Hematopoietic multipotent progenitor cell treated with erythropoietin and hydrocortisone succinate and interleukin-3 and kit ligand, for 6 days (in vitro differentiated cells): ENCODE data around the gene TCTN1.
"Not testable (repeated sequence)": the region's sequence is repeated elsewhere in the genome, so short reads cannot be mapped to it uniquely, and the experiment has no call there.

Experiments
- DNase-seq: peaks from one replicate; pipeline ENCODE4 v3.0.0-alpha.2; 2015

TCTN1 gene

DNA sequence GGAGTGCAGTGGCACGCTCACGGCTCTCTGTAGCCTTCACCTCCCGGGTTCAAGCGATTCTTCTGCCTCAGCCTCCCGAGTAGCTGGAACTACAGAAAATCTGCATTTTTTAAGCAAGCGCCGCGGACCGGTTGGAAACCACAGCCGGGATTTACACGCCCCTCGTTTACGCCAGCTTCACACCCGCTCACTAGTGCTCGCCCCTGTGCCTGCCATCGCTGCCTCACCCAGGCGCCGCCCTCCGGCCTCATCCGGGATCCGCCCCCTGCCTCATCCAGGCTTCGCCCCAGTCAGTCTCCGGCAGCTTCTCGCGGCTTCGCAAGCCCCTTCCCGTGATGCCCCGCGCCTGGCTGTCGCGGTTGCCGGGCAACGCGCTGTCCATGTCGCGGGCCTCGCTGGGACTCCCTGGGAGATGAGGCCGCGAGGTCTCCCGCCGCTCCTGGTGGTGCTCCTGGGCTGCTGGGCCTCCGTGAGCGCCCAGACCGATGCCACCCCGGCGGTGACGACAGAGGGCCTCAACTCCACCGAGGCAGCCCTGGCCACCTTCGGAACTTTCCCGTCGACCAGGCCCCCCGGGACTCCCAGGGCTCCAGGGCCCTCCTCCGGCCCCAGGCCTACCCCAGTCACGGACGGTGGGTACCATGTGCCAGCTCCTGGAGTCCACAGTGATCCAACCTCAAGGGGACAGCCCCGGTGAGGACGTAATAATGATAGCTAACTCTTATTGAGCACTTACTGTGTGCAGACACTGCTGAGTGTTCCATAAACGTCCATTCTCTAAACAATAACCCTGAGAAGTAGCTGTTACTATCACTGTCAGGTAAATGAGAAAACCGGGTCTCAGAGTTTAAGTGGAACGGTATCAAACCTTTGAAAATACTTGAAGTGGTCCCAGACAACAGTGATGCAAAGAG is at the start of gene TCTN1:
TSS of gene TCTN1 (plus strand) at position 359 of the 914 bp plus-strand sequence. CDS start at position 413, 54 bp downstream.
- DNase-seq = peak; percentile 97

DNA sequence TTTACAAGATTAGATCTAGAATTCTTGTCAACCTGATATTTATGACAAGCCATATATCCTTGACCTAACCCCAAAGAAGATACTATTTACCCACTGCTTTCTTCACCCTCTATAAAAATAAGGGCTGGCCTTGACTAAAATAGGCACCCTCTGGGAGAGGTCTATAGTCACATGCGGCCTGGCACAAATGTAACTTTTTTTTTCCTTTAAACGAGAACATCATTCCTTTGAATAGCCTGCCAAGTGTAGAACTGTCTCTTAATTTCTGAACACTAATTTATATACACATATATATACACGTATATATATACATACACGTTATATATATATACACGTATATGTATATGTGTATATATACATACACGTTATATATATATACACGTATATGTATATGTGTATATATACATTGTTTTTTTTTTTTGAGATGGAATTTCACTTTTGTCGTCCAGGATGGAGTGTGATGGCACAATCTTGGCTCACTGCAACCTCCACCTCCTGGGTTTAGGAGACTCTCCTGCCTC is 49.4 kb upstream of the TCTN1 start:
- no peak for DNase-seq

DNA sequence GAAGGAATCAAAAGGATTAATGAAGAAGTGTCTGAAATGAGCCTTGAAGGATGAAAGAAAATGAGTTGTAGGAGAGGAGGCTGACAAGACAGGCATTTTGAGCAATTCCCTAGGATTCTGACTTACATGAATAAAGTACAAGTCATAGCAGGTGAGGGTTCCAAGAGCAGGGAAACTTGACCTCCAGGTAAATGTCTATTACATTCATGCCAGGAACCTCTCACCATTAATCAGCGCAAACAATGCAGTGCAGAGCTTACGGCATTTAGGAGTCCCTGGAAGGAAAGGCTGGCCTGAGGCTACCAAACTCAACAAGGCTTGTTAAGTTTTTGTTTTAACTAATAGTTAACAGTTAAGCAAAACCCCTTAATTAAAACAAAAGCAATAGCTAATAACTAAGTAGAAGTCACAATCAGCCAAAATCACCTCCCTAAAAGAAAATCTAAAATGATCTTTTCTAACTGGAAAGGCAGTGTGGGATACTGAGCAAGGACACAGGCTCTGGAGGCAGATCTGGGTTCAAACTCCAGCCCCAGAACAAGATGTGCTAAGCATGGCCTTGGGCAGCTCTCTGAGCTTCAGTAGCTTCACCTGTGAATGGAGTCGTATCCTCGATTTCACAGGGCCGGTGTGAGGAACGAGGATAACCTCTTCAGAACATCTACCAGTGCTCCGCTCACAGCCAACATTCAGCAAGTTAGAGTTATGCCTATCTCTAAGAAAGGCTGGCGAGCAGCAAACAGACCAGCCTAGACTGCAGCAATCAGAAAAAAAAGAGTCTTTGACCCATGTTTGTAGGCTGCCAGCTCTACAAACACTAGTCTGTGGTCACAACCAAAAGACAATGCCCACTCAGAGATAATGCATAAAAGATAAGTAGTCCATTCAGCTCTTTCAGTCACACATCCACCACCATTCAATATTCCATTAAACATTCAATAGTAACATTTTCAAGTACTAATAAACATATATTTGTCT is 47.7 kb upstream of the TCTN1 start:
- peak; percentile 84 for DNase-seq

DNA sequence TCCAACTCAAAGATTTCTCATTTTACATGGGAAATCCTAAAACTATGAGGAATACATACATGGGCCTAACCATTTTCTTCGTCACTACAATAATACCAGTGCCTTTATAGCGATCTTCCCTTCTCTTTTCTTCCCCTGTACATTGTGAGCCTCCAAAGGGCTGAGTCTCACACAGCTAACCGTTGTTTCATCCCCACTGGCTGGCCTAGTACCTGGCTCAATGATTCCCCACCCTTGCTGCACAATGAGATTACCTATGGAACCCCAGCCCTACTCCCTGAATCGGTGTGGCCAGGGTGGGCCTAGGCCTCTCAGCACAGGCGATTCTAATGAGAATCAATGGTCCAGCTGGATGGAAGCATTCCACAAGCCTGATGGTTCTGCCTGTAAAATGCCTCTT is 46.9 kb upstream of the TCTN1 start:
- DNase-seq = no peak

DNA sequence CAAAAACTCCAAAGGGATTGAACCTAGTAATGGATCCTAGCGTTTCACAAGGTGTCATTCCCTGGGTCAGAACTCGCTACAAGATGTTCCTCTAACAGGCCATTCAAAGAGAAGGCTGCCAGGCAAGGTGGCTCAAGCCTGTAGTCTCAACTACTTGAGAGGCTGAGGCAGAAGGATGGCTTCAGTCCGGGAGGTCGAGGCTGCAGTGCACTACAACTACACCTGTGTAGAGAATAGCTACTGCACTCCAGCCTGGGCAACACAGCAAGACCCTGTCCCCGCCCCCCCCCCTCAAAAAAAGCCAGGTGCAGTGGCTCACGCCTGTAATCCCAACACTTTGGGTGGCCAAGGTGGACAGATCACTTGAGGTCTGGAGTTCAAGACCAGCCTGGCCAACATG is 45.2 kb upstream of the TCTN1 start:
- no peak for DNase-seq

DNA sequence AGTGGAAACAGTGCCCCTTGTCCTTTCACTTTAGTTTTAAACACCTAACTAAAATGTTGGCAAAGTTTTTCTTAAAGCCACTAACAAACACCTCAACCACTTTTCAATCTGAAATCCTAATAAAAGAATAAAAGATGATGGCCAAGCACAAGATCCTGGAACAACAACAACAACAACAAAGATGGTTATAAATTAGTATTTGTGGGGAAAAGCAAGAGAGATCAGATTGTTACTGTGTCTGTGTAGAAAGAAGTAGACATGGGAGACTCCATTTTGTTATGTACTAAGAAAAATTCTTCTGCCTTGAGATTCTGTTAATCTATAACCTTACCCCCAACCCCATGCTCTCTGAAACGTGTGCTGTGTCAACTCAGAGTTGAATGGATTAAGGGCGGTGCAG is 44.1 kb upstream of the TCTN1 start:
- not testable (repeated sequence) for DNase-seq

GRCh38 chr12:110570798-110571197 is 43.1 kb upstream of the TCTN1 start:
- DNase-seq = not testable (repeated sequence)

DNA sequence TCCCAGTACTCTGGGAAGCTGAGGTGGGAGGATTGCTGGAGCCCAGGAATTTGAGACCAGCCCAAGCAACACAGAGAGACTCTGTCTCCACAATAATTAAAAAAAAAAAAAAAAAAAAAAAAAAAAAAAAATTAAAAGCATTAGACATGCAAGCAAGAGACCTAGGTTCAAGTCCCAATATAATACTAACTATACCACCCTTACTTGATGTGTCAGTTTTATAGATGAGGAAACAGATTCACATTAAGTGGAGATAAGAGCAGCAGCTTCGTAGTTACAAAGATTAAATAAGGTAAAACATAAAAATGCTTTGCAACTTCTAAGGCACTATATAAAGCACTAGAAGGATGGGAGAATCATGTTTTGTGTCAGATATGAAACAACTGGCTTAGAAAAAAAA is 39.9 kb upstream of the TCTN1 start:
- DNase-seq = no peak

DNA sequence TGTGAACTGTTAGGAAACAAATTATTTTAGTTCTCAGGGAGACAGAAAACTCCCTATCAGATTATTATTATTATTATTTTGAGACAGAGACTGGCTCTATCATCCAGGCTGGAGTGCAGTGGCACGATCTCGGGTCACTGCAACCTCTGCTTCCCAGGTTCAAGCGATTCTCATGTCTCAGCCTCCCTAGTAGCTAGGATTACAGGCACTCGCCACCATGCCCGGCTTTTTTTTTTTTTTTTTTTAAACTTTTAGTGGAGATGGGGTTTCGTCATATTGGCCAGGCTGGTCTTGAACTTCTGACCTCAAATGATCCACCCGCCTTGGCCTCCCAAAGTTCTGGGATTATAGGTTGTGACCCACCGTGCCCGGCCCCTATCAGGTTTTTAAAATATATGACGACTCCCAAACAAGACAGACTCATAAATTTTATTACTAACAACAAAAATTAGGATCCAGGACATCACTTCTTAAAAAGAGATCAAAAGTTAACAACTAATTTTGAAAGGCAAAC is 39.2 kb upstream of the TCTN1 start:
- DNase-seq = not testable (repeated sequence)

GRCh38 chr12:110575326-110575725 is 38.6 kb upstream of the TCTN1 start:
- DNase-seq = no peak

DNA sequence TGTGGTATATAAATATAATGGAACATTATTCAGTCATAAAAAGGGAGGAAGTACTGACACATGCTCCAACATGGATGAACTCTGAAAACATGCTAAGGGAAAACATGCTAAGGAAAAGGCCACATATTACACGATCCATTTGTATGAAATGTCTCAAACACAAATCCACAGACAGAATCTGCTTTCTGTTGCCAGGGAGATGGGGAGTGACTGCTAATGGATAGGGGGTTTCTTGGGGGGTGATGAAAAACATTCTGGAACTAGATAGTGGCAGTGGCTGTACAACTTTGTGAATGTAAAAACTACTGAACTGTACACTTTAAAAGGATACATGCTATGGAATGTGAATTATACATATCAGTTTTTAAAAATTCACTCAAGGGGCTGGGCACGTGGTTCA is 37.4 kb upstream of the TCTN1 start:
- no peak for DNase-seq

DNA sequence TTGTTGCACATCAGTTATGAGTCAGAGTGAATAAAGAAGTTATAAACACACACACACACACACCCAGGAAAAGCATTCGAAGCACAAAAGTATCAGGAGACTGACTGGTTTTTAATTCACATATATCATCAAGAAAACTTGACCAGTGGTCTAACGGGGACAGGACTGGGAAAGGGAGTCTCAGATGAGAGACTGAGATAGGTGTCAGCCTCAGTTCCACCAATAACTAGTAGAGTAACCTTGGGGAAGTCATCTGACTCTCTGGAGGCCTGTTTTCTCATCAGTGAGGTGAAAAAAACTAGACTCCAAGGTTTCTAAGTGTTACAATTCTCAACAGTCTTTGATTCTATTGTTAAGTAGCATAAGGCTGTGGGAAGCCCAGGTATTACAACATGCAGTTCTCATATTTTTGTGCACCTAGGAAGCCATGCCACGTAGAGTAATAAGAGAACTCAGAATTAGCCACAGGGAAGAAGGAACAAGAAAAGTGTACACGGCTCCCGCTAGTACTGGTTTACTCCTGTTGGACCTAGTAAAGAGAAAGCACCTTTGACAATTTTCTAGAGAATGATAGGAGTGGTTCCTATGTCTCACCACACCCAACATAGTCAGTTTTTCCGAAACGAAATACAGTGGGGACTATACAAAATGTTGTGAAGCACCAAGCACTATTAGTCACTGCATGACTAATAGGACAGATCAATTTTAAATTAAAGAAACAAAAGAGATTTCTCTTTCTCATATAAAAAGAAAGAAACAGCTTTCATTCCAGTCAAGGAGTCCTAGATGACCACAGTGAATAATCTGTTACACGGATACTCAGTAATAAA is 35.9 kb upstream of the TCTN1 start:
- peak; percentile 65 for DNase-seq

- DNase-seq = no peak
Measured at GRCh38 chr12:110578694-110579534, 35.0 kb upstream of the TCTN1 start.

DNA sequence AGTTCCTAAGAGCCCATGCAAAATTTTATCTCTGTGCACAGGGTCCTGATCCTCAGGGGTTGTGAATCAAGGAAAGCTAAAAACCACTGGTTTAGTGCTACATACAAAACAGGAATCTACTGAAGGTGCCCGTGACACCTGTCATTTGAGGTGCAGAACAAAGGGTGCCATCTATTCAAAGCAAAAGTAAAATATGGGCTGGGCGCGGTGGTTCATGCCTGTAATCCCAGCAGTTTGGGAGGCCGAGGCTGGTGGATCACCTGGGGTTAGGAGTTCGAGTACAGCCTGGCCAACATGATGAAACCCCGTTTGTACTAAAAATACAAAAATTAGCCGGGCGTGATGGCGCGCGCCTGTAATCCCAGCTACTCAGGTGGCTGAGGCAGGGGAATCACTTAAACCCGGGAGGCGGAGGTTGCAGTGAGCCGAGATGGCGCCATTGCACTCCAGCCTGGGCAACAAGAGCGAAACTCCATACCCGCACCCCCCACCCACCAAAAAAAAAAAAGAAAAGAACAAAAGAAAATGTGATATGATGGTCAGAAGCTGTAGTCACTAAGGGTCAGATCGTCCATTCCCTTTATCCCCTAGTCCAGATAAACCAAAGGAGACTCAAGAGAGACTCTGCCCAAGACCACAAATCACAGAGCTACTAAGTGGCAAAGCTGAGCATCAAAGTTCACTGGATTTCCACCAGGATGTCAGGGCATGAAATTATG is 34.2 kb upstream of the TCTN1 start:
- no peak for DNase-seq

GRCh38 chr12:110581931-110582275 is 32.0 kb upstream of the TCTN1 start:
- DNase-seq = peak; percentile 34

DNA sequence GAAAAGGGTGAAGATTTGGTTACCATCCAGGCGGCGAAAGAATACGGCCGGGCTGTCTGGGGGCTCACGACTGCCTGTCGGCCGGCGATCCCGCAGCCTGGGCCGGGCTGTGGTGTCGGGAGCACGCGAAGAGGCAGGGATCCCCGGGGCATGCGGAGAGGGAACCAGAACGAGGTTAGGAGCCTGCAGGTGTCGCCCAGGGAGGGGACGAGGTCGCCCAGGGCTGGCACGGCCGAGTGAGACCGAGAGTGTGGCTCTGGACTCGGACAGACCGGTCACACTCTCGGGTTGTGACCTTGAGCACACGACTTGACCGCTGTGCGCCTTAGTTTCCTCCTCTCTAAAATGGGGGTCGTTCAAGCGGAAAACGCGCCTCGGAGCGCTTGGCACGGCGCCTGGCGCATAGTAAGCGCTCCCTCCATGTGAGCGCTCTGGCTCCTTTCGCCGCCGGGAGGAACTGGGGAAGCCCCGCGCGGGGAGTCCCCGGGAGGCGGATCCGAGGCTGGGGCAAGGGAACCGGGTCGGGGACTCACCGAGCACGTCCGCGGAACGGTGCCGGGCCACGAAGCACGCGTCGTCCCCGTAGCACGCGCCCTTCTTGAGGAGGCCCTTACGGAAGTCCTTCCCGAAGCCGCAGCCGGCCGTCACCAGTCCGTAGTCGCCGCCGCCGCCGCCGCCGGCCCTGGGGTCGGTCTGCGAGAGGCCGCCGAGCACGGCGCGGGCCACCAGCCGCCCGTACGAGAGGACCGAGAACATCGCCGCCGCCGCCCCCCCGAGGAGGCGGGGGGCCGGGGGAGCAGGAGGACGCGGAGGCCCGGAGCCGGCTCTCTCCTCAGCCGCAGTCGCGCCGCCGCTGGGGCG is 31.4 kb upstream of the TCTN1 start:
- peak; percentile 70 for DNase-seq

DNA sequence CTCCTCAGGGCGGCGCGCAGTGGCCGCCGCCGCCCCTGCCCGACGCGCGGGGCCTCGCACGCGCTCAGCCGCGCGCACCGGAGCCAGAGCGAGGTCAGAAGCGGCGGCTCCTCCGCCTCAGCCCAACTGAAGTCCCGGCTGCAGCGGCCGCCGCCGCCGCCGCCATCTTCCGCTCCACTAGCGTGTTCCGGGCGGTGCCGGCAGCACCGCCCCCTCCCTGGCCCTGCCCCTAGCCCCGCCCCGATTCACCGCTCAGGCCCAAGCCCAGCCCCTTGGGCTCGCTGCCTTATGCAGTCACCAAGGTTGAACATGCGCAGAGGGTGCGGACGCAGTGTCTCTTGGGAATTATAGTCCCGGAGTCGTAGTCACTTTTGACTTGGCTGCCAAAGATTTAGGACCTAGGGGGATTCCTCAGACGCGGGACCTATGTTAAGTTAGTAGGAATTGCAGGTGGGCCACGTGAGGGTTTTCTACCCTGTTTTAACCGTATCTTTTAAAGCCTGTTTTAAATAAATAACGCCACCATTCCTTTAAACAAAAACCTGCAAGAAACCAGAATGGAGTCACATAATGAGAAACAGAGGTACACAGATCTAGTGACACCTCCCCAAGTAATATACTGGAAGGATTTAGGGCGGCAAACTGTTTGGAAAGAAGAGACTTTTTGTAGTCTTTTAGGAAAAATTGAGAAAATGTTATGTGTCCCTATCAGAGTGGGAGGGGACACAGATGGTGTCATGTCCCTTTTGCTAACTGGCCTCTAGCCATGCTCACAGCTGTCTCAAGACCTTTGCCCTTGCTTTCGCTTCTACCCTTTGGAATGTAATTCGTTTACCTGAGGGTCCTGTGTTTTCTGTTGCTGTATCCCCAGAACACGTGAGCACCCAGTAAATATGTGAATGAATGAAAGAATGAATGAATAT is 30.5 kb upstream of the TCTN1 start, which contains the start of gene PPTC7:
TSS of gene PPTC7 (minus strand) at position 182 of the 923 bp plus-strand sequence. CDS start 287 bp downstream, outside the sequence.
- peak; percentile 99 for DNase-seq

DNA sequence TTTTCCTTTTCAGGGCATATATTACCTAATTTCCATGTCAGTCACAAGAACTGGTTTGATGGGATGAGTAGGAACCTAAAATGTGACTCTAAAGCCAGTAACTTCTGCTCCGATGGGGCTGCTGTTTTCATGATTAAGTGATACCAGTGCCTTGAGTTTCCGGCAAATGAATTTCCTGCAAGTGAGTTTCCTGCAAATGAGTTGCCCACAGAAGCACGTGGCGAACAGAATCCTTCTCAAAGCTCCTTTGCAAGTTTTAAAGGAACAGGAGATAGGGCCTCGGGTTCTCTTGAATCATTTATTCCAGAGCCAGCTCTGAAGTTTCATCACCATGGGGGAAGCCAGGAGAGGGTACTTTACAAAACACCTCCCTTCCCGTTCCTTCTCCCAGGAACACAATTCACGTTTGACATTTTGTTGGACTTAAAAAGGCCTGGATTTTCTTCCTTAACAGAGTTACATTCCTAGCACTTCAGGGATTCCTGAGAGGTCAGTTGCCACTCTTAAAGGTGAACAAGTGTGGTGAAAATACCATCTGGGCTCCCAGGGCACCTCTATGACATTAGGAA is 28.6 kb upstream of the TCTN1 start:
- peak; percentile 77 for DNase-seq
